ENCODE data around the gene EDIL3.

The EDIL3 gene

DNA sequence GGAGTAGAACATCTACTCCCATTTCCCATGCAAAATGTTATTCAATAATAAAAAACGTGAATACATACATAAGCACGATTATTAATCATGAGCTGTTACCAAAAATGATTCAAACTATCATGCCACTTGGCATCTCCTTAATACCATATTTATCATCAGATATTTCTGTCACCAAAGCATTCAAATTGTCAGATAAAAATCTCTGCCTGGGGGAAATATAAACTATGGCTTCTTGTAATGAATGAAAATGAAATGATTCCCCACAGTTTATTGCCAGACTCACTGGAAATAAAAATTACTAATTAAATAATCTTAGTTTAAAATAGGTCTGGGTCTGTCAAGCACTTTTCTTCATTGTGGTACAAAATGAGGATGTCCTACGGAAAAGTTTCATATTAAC lies 265.4 kb downstream of the EDIL3 start:
- Histone ChIP-seq H3K27ac (no peak overlapping the region), H3K4me3 (ENCODE audit: low read depth, low read length) (no peak overlapping the region), H3K27me3 (ENCODE audit: insufficient read depth, low read depth, severe bottlenecking) (no peaks in the 10 kb centered on the region), H3K36me3 (no peaks in the 10 kb centered on the region), H3K9me3 (ENCODE audit: severe bottlenecking) (no peaks in the 10 kb centered on the region)
- DNase-seq: no peak
- TF ChIP-seq, protein P1, sequence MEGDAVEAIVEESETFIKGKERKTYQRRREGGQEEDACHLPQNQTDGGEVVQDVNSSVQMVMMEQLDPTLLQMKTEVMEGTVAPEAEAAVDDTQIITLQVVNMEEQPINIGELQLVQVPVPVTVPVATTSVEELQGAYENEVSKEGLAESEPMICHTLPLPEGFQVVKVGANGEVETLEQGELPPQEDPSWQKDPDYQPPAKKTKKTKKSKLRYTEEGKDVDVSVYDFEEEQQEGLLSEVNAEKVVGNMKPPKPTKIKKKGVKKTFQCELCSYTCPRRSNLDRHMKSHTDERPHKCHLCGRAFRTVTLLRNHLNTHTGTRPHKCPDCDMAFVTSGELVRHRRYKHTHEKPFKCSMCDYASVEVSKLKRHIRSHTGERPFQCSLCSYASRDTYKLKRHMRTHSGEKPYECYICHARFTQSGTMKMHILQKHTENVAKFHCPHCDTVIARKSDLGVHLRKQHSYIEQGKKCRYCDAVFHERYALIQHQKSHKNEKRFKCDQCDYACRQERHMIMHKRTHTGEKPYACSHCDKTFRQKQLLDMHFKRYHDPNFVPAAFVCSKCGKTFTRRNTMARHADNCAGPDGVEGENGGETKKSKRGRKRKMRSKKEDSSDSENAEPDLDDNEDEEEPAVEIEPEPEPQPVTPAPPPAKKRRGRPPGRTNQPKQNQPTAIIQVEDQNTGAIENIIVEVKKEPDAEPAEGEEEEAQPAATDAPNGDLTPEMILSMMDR (IDR thresholded peaks at IDR 0.05; ENCODE audit: low read depth, low read length): no peak

DNA sequence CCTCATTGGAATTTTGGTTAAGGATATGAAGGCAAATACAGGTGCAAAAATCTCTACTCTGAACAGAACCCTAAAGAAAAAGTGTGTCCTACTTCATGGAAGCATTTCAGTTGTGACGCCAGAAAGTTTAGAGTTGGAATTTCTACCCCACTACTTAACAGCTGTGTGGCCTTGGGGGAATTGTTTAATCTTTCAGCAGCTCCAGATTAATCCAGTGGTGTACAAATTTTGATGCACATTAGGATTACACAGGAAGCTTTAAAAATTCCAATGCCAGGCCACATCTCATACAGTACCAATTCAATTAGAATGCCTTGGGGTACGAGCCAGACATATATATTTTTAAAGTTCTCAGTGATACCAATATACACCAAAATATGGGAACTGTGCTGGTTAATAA lies 266.1 kb downstream of the EDIL3 start:
- Histone ChIP-seq H3K27me3 (ENCODE audit: insufficient read depth, low read depth, severe bottlenecking) (no peaks in the 10 kb centered on the region), H3K36me3 (no peaks in the 10 kb centered on the region), H3K4me3 (ENCODE audit: low read depth, low read length) (no peak overlapping the region), H3K9me3 (ENCODE audit: severe bottlenecking) (no peaks in the 10 kb centered on the region), H3K27ac (no peak overlapping the region)
- TF ChIP-seq, protein P1 (IDR thresholded peaks at IDR 0.05; ENCODE audit: low read depth, low read length): no peak
- no peak for DNase-seq

DNA sequence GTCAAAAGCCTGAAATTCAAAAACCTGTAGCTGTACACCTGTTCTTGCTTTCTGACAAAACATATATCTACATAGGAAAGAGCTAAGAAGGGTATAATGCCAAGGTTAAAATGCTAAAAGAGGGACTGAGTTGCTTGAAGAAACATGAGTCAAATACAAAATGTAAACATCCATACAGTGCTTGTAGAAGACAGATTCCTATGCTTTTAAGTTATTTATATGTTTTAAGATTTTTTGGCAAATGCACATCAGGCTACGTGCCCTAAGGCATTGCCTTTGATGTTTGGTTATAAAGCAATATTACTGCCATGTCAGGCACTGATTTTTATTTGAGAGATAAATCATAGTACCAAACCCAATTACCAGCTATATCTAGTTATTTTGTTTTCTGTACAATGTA lies 269.0 kb downstream of the EDIL3 start:
- Histone ChIP-seq H3K4me3 (ENCODE audit: low read depth, low read length) (no peak overlapping the region), H3K27me3 (ENCODE audit: insufficient read depth, low read depth, severe bottlenecking) (no peaks in the 10 kb centered on the region), H3K9me3 (ENCODE audit: severe bottlenecking) (no peaks in the 10 kb centered on the region), H3K36me3 (no peaks in the 10 kb centered on the region), H3K27ac (no peak overlapping the region)
- TF ChIP-seq, protein P1 (IDR thresholded peaks at IDR 0.05; ENCODE audit: low read depth, low read length): no peak
- DNase-seq: no peak

DNA sequence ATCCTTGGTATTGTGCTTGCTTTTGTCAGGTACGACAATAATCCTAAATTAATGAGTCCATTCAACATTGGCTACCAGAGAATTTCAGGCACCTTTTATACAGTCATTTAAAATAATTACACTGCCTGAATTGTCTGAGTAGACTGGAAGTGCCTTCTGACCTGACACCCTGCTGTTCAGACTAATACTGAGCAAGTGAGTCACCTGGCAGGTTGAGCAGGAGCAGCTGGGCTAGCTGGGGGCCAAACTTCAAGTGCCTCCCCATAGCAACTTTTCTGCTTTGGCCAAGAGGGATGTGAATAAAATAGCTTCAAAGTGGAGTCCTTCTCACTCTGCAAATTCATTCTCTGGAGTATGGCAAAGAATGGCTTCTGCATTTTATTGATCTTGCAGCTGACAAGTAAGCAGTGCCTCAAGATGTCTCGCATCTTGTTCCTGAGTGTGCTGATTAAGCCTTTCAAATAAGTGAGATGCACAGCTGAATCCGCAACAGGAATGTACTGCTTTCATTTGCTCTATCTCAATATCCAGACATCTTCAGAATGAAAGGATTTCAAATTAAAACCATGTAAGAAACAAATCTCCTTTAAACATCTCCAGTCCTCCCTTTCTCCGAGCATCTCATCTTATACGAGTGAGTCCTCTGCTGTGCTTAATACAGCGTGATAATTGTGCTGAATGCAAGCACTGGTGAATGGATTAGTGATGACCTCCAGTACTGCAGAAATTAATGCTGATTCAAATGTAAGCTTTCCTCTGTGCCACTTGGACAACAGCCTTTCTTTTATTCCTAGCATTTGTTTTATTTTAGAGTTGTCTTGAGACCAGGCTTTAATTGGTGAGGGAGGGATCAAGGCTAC lies 271.2 kb downstream of the EDIL3 start:
- Histone ChIP-seq H3K27me3 (ENCODE audit: insufficient read depth, low read depth, severe bottlenecking) (no peaks in the 10 kb centered on the region), H3K36me3 (no peaks in the 10 kb centered on the region), H3K4me3 (ENCODE audit: low read depth, low read length) (no peak overlapping the region), H3K9me3 (ENCODE audit: severe bottlenecking) (no peaks in the 10 kb centered on the region), H3K27ac (no peak overlapping the region; the same call in 1 of the 2 replicates)
- DNase-seq: peak; percentile 26
- TF ChIP-seq, protein P1 (IDR thresholded peaks at IDR 0.05; ENCODE audit: low read depth, low read length): no peak

DNA sequence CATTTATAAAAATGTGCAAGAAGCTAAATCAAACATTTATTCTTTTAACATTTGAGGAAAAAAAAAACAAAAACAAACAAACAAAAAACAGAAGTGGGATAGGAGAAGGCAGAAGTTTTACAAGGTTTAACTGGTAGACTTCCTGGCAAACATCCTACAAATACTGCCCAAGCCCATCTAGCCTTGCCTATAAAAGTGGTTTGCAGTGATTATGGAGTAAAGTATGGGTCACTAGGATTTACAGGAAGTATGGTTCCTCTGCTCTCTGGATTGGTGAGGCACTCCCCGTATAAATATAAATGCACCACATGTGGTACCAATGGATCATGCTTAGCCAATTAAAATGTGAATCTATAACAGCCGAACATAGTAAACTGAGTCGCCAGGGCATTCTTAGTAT lies 291.9 kb downstream of the EDIL3 start:
- TF ChIP-seq, protein P1 (IDR thresholded peaks at IDR 0.05; ENCODE audit: low read depth, low read length): no peak
- Histone ChIP-seq H3K27ac (no peak overlapping the region), H3K9me3 (ENCODE audit: severe bottlenecking) (peaks cover 4% of the 10 kb centered on the region), H3K4me3 (ENCODE audit: low read depth, low read length) (no peak overlapping the region), H3K36me3 (peaks cover 8% of the 10 kb centered on the region; the same call in 1 of the 2 replicates), H3K27me3 (ENCODE audit: insufficient read depth, low read depth, severe bottlenecking) (no peaks in the 10 kb centered on the region)
- no peak for DNase-seq

Measured in WERI-Rb-1 (cell line).